Measurements from ENCODE around the gene SPATS2L.
"Not testable (repeated sequence)": the region's sequence is repeated elsewhere in the genome, so short reads cannot be mapped to it uniquely, and the experiment has no call there.

Gene SPATS2L

DNA sequence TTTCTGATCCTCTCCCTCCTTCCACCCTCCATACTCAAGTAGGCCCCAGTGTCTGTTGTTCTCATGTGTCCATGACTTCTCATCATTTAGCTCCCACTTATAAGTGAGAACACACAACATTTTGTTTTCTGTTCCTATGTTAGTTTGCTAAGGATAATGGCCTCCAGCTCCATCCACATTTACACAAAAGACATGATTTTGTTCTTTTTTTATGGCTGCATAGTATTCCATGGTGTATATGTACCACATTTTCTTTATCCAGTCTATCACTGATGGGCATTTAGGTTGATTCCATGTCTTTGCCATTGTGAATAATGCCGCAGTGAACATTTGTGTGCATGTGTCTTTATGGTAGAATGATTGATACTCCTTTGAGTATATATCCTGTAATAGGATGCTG is 37.7 kb downstream of the SPATS2L start:
- not testable (repeated sequence) for DNase-seq (ENCODE audit: insufficient read length, low spot score); FAIRE-seq

DNA sequence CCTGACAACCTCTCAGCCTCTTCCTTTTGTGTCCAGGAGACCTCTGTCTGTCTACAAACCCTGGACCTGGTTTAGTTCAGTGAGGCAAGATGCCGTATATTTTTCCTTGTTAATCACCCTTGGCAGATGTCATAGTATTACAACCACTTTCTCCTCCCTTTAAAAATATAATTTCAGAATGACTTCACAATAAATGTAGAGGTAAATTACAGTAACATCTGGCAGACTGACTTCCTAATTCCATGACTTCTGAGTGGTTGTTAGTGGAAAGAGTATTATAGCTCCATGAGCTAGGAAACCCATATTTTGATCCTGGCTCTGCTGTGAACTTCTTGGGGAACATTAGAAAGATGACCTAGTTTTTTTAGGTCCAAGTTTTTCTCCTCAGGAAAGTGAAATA is 39.5 kb downstream of the SPATS2L start:
- FAIRE-seq (no peak), DNase-seq (ENCODE audit: insufficient read length, low spot score) (no peak)

- no peak for DNase-seq (ENCODE audit: insufficient read length, low spot score)
- no peak for FAIRE-seq
Observed at GRCh38 chr2:200347301-200347700, 40.8 kb downstream of the SPATS2L start.

- DNase-seq (ENCODE audit: insufficient read length, low spot score) (no peak), FAIRE-seq (no peak)
Observed at GRCh38 chr2:200348897-200349563, 42.5 kb downstream of the SPATS2L start.

DNA sequence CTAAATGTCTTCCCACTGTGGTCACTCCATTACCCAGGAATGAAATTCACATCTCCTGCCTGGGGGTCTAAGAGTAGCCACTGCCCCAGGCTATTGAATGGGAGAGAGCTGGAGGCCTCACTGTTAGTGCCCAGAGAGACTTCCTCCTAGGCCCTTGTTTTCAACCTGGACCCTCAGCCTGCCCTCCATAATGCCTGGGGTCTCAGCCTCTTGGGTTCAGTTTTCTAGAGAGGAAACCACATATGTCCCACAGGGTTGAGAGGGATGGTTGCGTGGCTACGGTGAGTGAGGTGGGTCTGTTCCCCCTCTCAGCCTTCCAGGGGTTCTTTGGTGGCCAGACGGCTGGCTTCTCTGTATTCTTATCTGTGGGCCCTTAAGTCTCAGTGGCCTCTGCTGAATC is 43.4 kb downstream of the SPATS2L start:
- DNase-seq (ENCODE audit: insufficient read length, low spot score) (no peak), FAIRE-seq (no peak)

DNA sequence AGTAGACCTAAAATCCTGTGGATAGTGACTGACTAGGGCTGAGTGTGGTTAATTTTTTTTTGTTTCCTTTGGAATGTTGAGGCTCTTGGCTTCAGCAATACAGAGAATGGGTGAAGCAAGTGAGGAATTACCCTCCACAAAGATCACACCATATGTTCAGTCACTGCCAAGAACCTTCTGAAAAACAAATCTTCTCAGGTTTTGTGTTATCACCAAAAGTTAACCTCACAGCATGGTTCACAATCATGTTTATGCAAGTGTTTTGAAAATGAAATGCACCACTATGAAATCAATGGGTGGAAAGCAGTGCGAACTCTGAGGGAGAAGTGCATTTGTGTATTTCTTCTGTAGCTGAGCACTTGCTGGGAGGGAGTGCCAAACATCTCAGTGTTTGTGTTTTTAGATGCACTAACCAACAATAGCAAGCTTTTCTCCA is 44.4 kb downstream of the SPATS2L start:
- DNase-seq (ENCODE audit: insufficient read length, low spot score) (no peak), FAIRE-seq (peak; percentile 65)

DNA sequence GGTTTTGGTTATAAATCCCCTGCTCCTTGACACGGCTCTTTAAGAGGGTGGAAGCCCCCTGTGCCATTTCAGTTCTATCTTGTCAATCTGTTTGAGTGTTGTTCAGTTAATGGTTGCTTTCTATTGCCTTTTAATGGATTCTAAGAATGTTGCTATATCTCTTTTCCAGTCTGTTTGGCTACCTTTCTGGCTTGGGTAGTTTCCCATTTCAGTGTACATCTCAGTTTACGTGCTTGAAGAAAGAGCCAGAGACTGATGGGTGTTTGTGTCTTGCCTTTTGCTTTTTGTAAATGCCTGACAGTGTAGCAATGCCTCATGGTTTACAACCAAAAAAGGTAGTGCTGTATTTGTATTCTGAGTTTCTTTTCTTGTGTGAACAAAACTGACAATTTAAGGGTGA is 45.3 kb downstream of the SPATS2L start:
- FAIRE-seq: no peak
- DNase-seq (ENCODE audit: insufficient read length, low spot score): no peak

DNA sequence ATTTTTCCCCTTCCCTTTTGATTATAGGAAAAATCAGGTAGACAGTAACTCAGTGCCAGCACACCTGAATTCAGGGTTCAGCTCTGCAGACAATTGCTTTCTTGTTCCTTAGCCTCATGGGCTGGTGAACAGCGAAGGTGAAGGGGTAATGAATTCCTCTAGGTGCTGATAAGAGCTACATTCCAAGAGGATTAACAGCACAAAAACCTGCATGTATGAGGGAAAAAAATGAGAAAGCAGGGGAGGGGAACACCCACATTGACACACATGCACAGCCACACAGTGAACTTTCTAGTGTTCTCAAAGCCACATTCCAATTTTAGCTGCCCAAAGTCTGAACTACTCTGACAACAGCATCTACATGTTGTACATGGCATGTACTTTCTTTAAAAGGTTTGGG is 46.1 kb downstream of the SPATS2L start:
- FAIRE-seq: no peak
- no peak for DNase-seq (ENCODE audit: insufficient read length, low spot score)

DNA sequence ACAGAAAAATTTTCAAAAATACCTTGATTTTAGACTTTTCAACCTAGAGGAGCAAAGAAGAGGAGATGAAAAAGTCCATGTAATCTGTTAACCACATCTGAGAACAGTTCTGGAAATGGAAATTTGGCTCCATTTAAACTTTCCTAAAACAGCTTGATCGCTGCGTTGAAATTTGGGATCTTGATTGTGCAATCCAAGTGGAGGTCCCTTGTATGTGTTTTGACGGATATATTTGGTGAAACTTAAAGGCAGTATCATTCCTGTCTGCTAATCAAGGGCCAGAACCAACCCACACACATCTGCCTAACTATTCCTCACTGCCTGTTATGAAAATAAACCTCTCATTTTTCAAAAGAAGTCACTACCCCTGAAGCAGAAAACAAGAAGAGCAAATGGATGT is 46.6 kb downstream of the SPATS2L start:
- FAIRE-seq (no peak), DNase-seq (ENCODE audit: insufficient read length, low spot score) (no peak)

DNA sequence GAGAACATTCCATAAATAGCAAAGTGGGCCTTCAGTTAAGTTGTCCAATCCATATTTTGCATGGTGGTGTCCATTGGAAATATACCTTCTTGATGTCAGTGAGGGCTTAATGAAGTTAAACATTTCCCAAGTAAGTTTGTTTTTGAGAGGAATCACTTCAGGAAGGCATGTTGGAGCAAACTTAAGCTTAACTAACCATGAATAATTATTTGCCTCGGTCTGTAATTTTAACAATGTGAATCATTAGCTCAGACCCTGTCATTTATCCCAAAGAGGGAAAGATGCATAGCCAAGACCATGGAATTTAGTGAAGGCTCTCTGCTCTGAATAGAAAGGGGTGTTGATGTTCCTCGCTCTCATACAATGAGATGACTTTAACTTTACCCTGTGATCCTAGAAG is 47.4 kb downstream of the SPATS2L start:
- no peak for DNase-seq (ENCODE audit: insufficient read length, low spot score)
- no peak for FAIRE-seq

DNA sequence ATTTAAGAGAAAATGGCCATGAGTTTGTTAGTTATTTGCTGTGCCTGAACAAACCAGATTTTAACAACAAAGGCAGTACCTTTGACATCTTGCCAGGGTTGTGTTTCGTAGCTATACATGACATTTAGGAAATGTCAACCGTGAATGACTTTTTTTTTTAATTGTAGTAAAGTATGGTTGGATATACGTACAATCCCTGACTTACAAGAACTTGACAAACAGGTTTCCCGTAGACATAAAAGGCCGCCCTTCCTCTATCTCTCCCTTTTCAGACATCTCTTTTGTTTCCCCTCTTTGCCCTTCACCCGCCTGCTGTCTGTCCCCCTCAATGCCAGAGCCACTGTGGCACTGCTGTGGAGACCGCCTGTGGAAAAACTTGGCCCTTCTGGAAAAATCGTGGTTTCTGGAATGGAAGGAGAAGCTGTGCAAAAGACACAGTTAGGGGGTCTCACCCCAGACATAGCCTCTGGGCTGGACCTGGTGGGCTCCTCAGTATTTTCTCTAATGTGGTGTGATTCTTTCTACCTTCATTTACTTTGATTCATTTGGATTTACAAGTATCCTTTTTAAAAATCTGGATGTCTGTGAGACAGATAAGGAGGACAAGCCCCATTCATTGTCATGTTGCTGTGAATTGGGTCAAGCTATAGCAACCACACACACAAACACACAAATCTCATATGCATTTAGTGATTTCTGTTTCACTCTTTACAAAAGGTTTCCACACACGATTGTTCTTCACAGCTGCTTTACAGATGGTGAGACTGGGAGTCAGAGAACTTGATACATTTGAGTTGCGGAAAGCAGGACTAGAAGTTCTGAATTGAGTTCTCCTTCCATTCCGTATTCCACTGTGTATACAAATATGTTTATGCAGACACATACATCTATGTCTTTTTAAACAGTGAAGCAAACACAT is 48.6 kb downstream of the SPATS2L start:
- DNase-seq (ENCODE audit: insufficient read length, low spot score) (no peak), FAIRE-seq (no peak)

DNA sequence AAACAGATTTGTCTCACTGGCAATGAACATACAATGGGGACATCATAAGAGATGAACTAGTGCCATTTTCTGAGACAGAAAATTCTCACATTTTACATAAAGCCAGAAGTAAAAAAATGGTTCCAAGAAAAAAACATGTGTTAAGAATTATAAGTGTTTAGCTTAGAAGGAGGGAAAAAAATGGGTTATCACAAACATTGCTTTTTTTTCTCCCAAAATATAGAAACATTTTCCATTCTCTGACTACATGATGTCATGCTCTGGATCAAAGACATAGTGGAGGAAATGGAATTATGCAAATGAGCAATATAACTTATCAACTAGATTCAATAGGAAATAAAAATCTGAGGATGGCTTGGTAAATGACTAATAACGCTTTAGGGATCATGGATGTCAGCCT is 49.8 kb downstream of the SPATS2L start:
- FAIRE-seq (no peak), DNase-seq (ENCODE audit: insufficient read length, low spot score) (no peak)

- no peak for DNase-seq (ENCODE audit: insufficient read length, low spot score)
- no peak for FAIRE-seq
Observed at GRCh38 chr2:200356857-200357384, 50.4 kb downstream of the SPATS2L start.

DNA sequence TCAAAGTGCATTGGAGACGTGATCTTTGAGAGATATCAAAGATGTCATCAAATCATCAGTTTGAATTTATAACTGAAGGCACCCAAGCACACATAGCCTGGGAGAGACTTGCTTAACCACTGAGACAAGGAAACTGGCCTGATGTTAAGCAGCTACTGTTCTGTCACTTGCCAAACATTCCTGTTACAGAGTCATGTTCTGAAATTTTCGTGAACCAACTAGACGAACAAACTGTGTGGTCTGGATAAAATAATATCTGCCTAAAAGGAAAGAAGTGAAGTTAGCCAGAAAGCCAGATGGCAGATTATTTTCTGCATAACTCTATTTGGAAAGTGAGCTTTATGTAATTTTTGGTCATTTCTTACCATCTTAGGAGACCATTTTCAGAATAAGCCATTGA is 51.4 kb downstream of the SPATS2L start:
- FAIRE-seq (no peak), DNase-seq (ENCODE audit: insufficient read length, low spot score) (no peak)

GRCh38 chr2:200359552-200359951 is 53.1 kb downstream of the SPATS2L start:
- FAIRE-seq: no peak

DNA sequence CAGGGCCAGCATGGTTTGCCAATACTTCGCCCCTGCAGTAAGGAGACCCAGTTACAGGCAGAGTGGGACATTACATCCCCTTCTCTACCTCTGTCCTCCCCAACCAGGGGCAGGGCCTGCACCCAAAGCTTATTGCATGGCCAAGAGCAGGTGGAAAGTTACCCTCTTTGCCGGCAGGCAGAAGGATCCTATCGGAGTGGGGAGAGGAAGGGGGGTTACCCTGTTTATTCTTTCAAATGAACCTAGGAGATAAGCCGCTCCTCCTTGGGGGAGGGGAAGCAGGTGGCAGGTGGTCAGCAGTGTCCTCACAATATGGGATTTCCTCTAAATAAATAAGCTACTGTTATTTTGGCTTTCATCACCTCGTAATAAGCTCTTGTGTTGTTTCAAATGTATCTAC is 53.9 kb downstream of the SPATS2L start:
- FAIRE-seq: no peak
- no peak for DNase-seq (ENCODE audit: insufficient read length, low spot score)

More at GRCh38 chr2:200359552-200359951, 53.1 kb downstream of the SPATS2L start:
- DNase-seq (ENCODE audit: insufficient read length, low spot score): no peak

DNA sequence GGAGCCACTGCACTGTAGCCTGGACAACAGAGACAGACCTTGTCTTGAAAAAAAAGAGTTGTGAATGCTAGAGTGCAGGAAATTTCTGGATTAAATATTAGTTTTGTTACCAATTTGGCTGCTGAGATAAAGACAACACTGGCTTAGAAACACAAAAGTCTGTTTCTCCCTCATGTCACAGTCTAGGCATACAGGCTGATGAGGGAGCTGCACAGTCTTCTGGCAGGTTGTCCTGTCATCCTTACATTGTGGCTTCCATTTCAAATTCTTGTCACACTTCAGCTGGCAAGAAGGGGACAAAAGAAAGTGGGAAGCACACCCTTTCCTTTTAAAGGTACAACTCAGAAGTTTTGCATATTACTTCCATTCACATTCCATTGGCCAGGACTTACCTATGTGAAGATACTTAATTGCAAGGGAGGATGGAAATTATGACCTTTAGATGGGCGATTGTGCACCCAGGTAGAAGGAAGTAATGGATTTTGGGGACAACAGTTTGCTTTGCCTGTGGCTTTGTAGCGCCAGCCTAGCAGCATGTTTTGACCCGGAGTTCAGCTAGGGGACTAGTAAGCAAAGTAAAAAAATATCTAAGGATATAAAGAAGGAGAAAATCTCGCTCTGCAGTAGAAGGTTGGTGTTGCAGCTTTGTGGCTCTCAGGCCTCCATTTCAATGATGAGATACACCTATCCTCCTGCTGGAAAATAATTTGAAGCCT is 55.9 kb downstream of the SPATS2L start:
- FAIRE-seq (no peak), DNase-seq (ENCODE audit: insufficient read length, low spot score) (no peak)

- no peak for DNase-seq (ENCODE audit: insufficient read length, low spot score)
Observed at GRCh38 chr2:200363279-200363678, 56.8 kb downstream of the SPATS2L start.

DNA sequence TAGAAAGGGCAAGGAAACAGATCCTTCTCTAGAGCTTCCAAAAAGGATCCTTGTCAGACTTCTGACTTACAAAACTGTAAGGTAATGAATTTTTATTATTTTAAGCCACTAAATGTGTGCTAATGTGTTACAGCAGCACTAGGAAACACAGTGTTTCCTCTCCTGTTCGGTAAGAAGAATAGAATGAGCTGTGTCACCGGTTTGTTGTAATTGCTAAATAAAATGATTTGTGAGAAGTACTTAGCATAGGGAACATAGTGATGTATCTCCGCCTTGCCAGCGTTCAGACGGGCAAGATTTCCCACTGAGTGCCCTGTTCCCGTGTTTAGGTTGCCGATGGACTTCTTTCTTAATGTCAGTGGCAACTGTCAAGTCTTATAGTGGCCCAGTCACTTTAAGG is 57.6 kb downstream of the SPATS2L start:
- no peak for DNase-seq (ENCODE audit: insufficient read length, low spot score)
- no peak for FAIRE-seq

More at GRCh38 chr2:200363279-200363678, 56.8 kb downstream of the SPATS2L start:
- no peak for FAIRE-seq

DNA sequence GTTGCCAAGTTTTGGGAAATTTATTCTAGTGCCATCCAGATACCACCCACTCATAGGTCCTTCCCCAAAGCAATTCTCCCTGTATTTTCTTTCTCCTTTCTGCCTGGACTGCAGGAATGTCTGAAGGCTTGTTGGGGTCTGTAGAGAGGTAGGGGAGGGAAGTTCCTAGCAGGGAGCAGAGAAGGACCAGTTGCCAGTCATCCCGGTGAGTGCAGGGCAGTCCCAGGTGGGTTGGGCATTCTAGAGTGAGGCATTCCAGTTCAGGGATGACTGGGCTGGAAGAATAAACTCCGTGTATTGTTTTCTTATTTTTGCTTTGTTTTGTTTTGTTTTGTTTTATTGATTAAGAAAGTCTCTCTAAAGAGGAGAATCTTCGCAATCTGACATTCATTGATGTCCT is 58.1 kb downstream of the SPATS2L start:
- FAIRE-seq (no peak), DNase-seq (ENCODE audit: insufficient read length, low spot score) (no peak)

GRCh38 chr2:200365209-200365608 is 58.7 kb downstream of the SPATS2L start:
- no peak for FAIRE-seq

More at GRCh38 chr2:200365209-200365608, 58.7 kb downstream of the SPATS2L start:
- DNase-seq (ENCODE audit: insufficient read length, low spot score): no peak

Measured in GM19239 (cell line).